GM12865 (cell line): ENCODE measurements around the gene CCT7.

ENCODE experiments used
- DNase-seq: peaks from one replicate; pipeline ENCODE4 v3.0.0; 2010; ENCODE audit warnings: low read depth
- H3K4me3 ChIP-seq: 2 replicates; pipeline ENCODE4 v1.5.1; 2011; ENCODE audit warnings: mild to moderate bottlenecking, low read depth, low read length, control low read depth
- CTCF ChIP-seq: IDR thresholded peaks from 2 replicates; pipeline ENCODE4 v1.5.1; 2011; ENCODE audit warnings: low read length, control low read depth, low read depth, inconsistent platforms; ENCODE audit not compliant: insufficient read depth; ENCODE audit errors: missing control alignments

Gene CCT7

DNA sequence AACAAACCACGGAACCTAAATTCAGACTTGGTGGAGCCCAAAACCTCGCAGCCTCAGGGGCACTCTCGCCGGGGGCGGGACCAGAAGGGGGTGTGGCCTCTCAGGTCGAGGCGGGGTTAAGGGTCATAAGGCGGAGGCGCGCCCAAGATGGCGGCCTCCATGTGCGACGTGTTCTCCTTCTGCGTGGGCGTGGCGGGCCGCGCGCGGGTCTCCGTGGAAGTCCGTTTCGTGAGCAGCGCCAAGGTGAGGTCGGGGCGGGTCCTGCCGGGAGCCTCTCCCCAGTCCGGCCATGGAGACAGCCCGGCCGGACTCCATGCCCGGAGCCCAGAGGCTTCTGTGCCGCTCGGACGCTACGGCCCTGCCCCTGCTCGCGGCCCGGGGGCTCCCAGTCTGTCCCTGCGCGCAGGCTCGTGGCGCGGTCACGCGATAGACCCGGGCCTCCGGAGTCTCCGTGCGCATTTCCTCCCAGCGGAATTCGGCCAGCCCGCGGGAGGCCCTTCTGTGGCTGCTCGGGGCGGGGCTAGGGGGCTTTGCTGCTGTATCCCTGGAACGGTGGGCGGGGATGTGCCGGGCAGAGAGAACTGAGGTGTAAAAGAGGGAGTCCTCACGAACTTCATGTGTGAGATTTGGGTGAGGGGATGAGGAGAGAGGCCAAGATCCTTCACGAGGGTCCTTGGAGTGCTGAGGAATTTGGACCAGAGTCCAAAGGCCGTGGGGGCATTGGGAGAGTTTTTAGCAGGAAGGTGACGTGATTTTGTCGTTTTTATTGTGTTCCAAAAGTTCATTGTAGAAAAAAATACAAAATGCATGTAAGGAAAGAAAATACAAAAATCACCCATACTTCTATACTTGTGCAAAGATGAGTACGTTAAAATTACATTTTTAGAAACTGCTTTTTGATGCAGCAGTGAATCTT is 19.7 kb upstream of the CCT7 start, which contains the start of gene SMYD5:
Gene SMYD5 (plus strand): TSS at position 126 of the 916 bp plus-strand sequence. CDS start 22 bp downstream, at position 148.
- TF ChIP-seq CTCF = no peak
- DNase-seq = peak; percentile 92
- peak within 1 kb of the TSS; percentile 88 for H3K4me3 ChIP-seq

GRCh38 chr2:73215254-73215653 is 18.9 kb upstream of the CCT7 start:
- H3K4me3 ChIP-seq = peak overlapping the region; percentile 88
- DNase-seq = no peak
- TF ChIP-seq CTCF = no peak

GRCh38 chr2:73217160-73217559 is 16.9 kb upstream of the CCT7 start:
- no peak overlapping the region for H3K4me3 ChIP-seq
- no peak for TF ChIP-seq CTCF
- DNase-seq = no peak

DNA sequence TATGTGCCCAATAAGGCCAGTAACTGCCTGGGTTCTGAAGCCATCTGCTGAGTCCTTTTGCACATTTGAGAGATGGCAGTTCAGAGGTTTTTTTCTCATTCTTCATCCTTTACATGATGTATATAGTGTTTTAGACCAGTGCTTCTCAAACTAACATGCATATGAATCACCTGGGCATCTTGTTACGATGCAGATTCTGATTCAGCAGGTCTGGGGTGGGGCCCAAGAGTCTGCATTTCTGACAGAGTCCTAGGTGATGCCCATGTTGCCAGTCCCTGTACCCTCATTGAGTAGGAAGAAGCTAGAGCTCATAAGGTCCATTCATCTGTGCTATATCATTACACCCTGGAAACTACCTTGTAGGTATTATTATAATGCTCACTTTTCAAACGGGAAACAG is 16.3 kb upstream of the CCT7 start:
- no peak for DNase-seq
- no peak for TF ChIP-seq CTCF
- no peak overlapping the region for H3K4me3 ChIP-seq

GRCh38 chr2:73218298-73218697 is 15.8 kb upstream of the CCT7 start:
- no peak for DNase-seq
- no peak overlapping the region for H3K4me3 ChIP-seq
- no peak for TF ChIP-seq CTCF

DNA sequence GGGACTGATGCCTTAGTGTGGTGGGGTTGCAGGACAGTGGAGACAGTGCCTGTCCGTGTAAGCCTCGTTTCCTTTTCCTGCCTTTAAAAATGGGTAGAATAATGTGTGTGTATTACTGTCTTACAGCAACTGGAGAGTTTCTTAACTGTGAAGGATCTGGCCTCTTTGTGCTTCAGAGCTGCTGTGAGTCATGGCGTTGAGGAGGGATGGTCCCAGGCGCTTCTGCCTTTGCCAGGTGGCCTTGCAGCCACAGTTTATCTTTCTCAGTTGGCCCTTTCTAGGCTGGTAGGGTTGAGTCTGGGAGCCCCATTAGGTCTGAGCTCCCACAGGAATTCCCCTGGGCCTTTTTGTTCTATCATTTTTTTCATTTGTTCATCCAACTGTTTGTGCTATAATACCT is 10.3 kb upstream of the CCT7 start:
- no peak for DNase-seq
- H3K4me3 ChIP-seq = no peak overlapping the region
- no peak for TF ChIP-seq CTCF
